ENCODE data around the gene PUS7. TPM values are rescaled to one million over a fixed set of nuclear protein-coding genes. Genes with fewer than 3 reads are reported as not detected.
"Not testable (repeated sequence)": the region's sequence is repeated elsewhere in the genome, so short reads cannot be mapped to it uniquely, and the experiment has no call there.

PUS7 gene
- total and polyA plus RNA-seq, 12 donors: 2.6 to 8.0 (median 4.9) TPM

GRCh38 chr7:105439174-105439893, 82.7 kb downstream of the PUS7 start:
- Histone ChIP-seq H3K27ac (no peak overlapping the region), H3K4me3 (no peak overlapping the region), H3K36me3 (no peaks in the 10 kb centered on the region), H3K4me1 (no peaks in the 10 kb centered on the region), H3K27me3 (no peaks in the 10 kb centered on the region), H3K9me3 (no peaks in the 10 kb centered on the region)
- peak in 1 of 9 donors; percentile 12 for TF ChIP-seq CTCF (IDR thresholded peaks at IDR 0.05)
- 84% methylated on average over 9 of the region's 9 CpGs for WGBS, 2 donors
- ATAC-seq: no peak
- no peak for DNase-seq
- intact Hi-C loops (cut with DNase I): loop anchor here in 1 of 10 donors (10.0 kb wide), 1 partner anchor 285 kb away; no protein-coding TSS in a partner anchor

- Histone ChIP-seq H3K27me3 (no peaks in the 10 kb centered on the region), H3K9me3 (no peaks in the 10 kb centered on the region), H3K4me3 (no peak overlapping the region), H3K4me1 (no peaks in the 10 kb centered on the region), H3K36me3 (no peaks in the 10 kb centered on the region), H3K27ac (no peak overlapping the region)
- no peak for TF ChIP-seq CTCF (IDR thresholded peaks at IDR 0.05)
- intact Hi-C loops (cut with DNase I): loop anchor here in 1 of 10 donors (10.0 kb wide), 1 partner anchor 284 kb away; no protein-coding TSS in a partner anchor
- 86 to 87% methylated on average over 5 of the region's 5 CpGs for WGBS, 2 donors
- DNase-seq (no peak), ATAC-seq (no peak)
Observed at GRCh38 chr7:105438847-105439173, 83.3 kb downstream of the PUS7 start.

GRCh38 chr7:105438254-105438653, 83.8 kb downstream of the PUS7 start:
- H3K9me3 ChIP-seq: no peaks in the 10 kb centered on the region
- H3K4me3 ChIP-seq: no peak overlapping the region
- no peaks in the 10 kb centered on the region for H3K27me3 ChIP-seq
- H3K36me3 ChIP-seq: no peaks in the 10 kb centered on the region
- no peaks in the 10 kb centered on the region for H3K4me1 ChIP-seq
- no peak overlapping the region for H3K27ac ChIP-seq
- TF ChIP-seq CTCF (IDR thresholded peaks at IDR 0.05): no peak
- intact Hi-C loops (cut with DNase I): loop anchor here in 1 of 10 donors (10.0 kb wide), 1 partner anchor 283 kb away; no protein-coding TSS in a partner anchor
- no peak for DNase-seq
- ATAC-seq: no peak
- 100% methylated on average over 1 of the region's 1 CpG for WGBS, 2 donors

- not testable (repeated sequence) for H3K4me3 ChIP-seq, ATAC-seq
- intact Hi-C loops (cut with DNase I): loop anchor here in 1 of 10 donors (10.0 kb wide), 1 partner anchor 283 kb away; no protein-coding TSS in a partner anchor
Observed at GRCh38 chr7:105437356-105437755, 84.7 kb downstream of the PUS7 start.

More at GRCh38 chr7:105437356-105437755, 84.7 kb downstream of the PUS7 start:
- not testable (repeated sequence) for H3K4me1 ChIP-seq, H3K27ac ChIP-seq, H3K9me3 ChIP-seq, H3K36me3 ChIP-seq, H3K27me3 ChIP-seq, DNase-seq
- WGBS, 2 donors: 90 to 98% methylated on average over 6 of the region's 6 CpGs

All from heart right ventricle (tissue), 16 donors.